ENCODE data around the gene BCL2L1.

BCL2L1 gene

DNA sequence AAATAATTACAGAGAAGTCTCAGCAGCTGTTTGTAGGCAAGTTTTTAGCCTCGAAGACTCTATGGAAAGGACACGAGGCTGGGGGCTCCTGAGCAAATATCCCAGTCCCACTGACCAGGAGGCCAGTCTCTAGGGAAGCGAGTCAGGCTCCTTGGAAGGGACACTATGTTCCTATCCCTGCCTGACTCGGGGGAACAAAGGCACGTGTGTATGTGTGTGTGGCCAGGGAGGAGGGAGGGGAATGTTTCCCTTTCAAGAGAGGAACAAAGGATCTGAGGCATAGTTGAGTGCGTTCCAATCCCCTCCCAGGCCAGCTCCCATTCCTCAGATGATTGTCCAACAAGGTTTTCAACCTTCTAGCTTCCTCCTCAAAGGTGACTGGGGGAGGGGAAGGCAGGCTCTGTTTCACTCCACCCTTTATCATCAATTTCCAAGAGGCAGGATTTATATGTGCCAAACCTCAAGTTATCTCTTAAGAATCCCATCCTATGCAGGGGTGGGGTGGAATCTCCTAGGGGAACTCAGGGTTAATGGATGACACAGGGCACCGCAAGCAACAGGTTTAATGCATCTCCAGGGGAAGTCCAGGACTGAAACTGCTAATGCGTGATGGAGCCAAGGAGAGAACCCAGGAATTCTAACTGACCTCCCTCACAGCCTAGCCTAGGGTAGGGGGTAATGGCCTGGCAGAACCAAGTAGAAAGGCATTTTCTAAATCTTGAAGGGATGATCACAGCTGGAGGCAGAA is 9.9 kb downstream of the BCL2L1 start:
- TF ChIP-seq, protein P1, sequence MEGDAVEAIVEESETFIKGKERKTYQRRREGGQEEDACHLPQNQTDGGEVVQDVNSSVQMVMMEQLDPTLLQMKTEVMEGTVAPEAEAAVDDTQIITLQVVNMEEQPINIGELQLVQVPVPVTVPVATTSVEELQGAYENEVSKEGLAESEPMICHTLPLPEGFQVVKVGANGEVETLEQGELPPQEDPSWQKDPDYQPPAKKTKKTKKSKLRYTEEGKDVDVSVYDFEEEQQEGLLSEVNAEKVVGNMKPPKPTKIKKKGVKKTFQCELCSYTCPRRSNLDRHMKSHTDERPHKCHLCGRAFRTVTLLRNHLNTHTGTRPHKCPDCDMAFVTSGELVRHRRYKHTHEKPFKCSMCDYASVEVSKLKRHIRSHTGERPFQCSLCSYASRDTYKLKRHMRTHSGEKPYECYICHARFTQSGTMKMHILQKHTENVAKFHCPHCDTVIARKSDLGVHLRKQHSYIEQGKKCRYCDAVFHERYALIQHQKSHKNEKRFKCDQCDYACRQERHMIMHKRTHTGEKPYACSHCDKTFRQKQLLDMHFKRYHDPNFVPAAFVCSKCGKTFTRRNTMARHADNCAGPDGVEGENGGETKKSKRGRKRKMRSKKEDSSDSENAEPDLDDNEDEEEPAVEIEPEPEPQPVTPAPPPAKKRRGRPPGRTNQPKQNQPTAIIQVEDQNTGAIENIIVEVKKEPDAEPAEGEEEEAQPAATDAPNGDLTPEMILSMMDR (conservative IDR thresholded peaks at IDR 0.05; ENCODE audit: low read depth, low read length), result no peak
- DNase-seq (ENCODE audit: low read depth), result peak; percentile 80
- H3K4me3 ChIP-seq (ENCODE audit: low read depth, low read length), result peak overlapping the region; percentile 3

DNA sequence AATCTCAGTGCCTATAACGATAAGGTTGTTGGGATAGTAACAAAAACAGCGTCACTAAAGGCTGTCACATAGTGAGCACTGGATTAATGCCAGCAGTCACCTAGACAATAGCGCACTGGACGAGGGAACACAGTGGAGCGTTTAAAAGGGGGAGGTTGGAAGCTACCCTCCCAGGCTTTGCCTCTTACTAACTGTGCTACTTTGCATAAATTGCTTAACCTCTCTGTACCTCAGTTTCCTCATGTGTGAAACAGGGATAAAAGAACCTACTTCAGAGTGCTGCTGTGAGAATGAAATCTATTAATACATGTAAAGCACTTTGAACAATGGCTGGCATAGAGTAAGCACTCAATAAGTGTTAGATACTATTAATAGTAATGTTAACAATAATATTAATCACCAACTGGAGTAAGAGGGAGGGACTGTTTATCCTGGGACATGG is 10.5 kb downstream of the BCL2L1 start:
- TF ChIP-seq, protein P1 (conservative IDR thresholded peaks at IDR 0.05; ENCODE audit: low read depth, low read length), result no peak
- DNase-seq (ENCODE audit: low read depth), result no peak
- no peak overlapping the region for H3K4me3 ChIP-seq (ENCODE audit: low read depth, low read length)

- TF ChIP-seq, protein P1 (conservative IDR thresholded peaks at IDR 0.05; ENCODE audit: low read depth, low read length), result no peak
- DNase-seq (ENCODE audit: low read depth), result no peak
- H3K4me3 ChIP-seq (ENCODE audit: low read depth, low read length), result no peak overlapping the region
Measured at GRCh38 chr20:31711179-31712111, 11.2 kb downstream of the BCL2L1 start.

DNA sequence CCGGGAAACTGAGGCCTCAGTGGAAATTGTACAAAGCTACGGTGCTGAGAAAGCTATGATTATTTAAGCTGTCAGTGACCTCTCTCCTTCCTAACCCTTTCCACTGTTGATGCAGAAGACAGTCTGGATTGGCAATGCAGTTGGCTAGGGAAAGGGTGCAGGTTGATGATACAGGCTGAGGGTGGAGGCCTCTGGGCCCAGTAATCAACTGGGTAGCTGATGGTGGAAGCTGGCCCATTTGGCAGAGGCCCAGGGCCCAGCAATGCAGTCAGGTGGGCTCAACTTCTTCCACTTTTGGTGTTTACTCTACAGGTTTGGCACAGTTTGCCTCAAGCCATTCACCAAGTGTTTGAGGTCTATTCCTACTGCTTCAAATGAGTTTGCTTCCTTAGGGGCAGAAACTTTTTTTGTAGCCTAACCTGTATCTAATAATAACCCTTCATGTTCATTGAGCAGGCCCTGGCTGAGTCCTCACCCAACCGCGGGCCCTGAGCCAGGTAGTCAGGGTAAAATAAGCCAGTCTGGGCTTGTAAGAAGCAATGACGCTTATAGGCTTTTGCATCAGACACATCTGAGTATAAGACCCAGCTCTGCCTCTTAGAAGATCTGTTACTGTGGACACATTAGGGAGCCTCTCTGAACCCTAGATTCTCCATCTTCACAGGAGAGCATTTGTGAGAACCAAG is 12.1 kb downstream of the BCL2L1 start:
- no peak for DNase-seq (ENCODE audit: low read depth)
- TF ChIP-seq, protein P1 (conservative IDR thresholded peaks at IDR 0.05; ENCODE audit: low read depth, low read length), result no peak
- no peak overlapping the region for H3K4me3 ChIP-seq (ENCODE audit: low read depth, low read length)

DNA sequence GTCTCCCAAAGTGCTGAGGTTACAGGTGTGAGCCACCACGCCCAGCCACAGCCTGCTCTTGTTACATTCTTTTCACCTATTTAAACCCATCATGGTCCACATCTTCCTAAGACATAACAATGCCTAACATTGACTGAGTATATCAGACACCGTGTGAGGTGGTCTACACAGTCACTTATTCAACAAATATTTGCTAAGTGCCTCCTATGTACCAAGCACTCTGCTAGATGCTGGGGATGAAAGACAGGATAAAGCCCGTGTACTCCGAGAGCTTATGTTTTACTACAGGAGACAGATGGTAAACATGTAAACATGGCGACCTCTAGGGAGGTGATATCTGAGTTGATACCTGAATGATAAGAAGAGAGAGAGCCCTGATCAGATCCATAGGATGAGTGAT is 12.7 kb downstream of the BCL2L1 start:
- no peak overlapping the region for H3K4me3 ChIP-seq (ENCODE audit: low read depth, low read length)
- TF ChIP-seq, protein P1 (conservative IDR thresholded peaks at IDR 0.05; ENCODE audit: low read depth, low read length), result no peak
- no peak for DNase-seq (ENCODE audit: low read depth)

GRCh38 chr20:31708736-31709534 is 13.7 kb downstream of the BCL2L1 start:
- TF ChIP-seq, protein P1 (conservative IDR thresholded peaks at IDR 0.05; ENCODE audit: low read depth, low read length), result no peak
- no peak overlapping the region for H3K4me3 ChIP-seq (ENCODE audit: low read depth, low read length)
- DNase-seq (ENCODE audit: low read depth), result no peak
